GM12878 (cell line): ENCODE measurements around the gene TXNDC15. TPM values are rescaled to one million over a fixed set of nuclear protein-coding genes. Genes with fewer than 3 reads are reported as not detected.

Experiments used
- ATAC-seq: fragments of 200-7000 bp; cut with Tn5 transposase; 3 replicates; pipeline ENCODE4 v1.9.1; 2020; ENCODE audit warnings: mild to moderate bottlenecking, moderate library complexity
- BruUV-seq: library from RNA; stranded (reverse); fragments of 400-500 nt; replicated peaks from 2 replicates; lab custom pipeline; 2021; lab: Mats Ljungman, UMichigan
- CTCF ChIA-PET: fragments of 300-600 bp; sonication (Branson Sonifier 250); formaldehyde crosslinking; extraction: SDS; loops from one replicate; lab custom pipeline; 2021; ENCODE audit warnings: inconsistent platforms; lab: Yijun Ruan, JAX
- POLR2A ChIA-PET: fragments of 350-600 bp; formaldehyde crosslinking; extraction: SDS; loops from one replicate; lab custom pipeline; 2021; ENCODE audit warnings: inconsistent platforms; lab: Charles Lee
- RAD21 ChIA-PET: fragments of 300-600 bp; sonication (Branson Sonifier 250); formaldehyde crosslinking; loops from one replicate; lab custom pipeline; 2023; ENCODE audit warnings: antibody characterized with exemption; ENCODE audit not compliant: unreplicated experiment; lab: Charles Lee
- SMC1A ChIA-PET: fragments of 300-600 bp; sonication (Branson Sonifier 250); formaldehyde crosslinking; loops from one replicate; lab custom pipeline; 2023; ENCODE audit not compliant: unreplicated experiment, uncharacterized antibody; lab: Charles Lee
- DNase-seq: peaks from one replicate; pipeline ENCODE4 v3.0.0-alpha.2; 2011; ENCODE audit warnings: low read depth, low spot score
- FAIRE-seq: peaks from 3 replicates; lab custom pipeline; 2011; peaks lifted over from hg19 to GRCh38; lab: Jason Lieb, UNC
- H2AFZ ChIP-seq: 2 replicates; pipeline ENCODE4 v1.6.0; 2011; ENCODE audit warnings: low read depth, low read length, control low read depth; ENCODE audit not compliant: control insufficient read depth
- H3K27ac ChIP-seq: 2 replicates; pipeline ENCODE4 v1.5.1; 2011; ENCODE audit warnings: control low read depth; ENCODE audit not compliant: control insufficient read depth, insufficient read depth
- H3K27me3 ChIP-seq, 2 experiments: replicated peaks in 1 of 2; 2 replicates each; pipeline versions ENCODE4 v1.6.0 to v1.6.1; 2011; ENCODE audit warnings: low read length in 1 of 2; ENCODE audit not compliant: control insufficient read depth in 2 of 2, insufficient read depth in 2 of 2
- H3K36me3 ChIP-seq, 2 experiments: 2 replicates each; pipeline ENCODE4 v1.5.1; 2011; ENCODE audit warnings: low read length in 1 of 2; ENCODE audit not compliant: control insufficient read depth in 2 of 2, insufficient read depth in 2 of 2
- H3K4me1 ChIP-seq: 2 replicates; pipeline ENCODE4 v1.6.1; 2011; ENCODE audit warnings: mild to moderate bottlenecking, low read length, moderate library complexity, mixed read lengths; ENCODE audit not compliant: control insufficient read depth, insufficient read depth
- H3K4me2 ChIP-seq: 2 replicates; pipeline ENCODE4 v1.6.0; 2011; ENCODE audit warnings: control low read depth; ENCODE audit not compliant: control insufficient read depth, insufficient read depth
- H3K4me3 ChIP-seq: fragments of 200-600 bp; sonication (generic); 2 replicates; pipeline ENCODE4 v1.5.1; 2016
- H3K79me2 ChIP-seq: 2 replicates; pipeline ENCODE4 v1.6.0; 2011; ENCODE audit warnings: low read length; ENCODE audit not compliant: control insufficient read depth, insufficient read depth
- H3K9ac ChIP-seq: 2 replicates; pipeline ENCODE4 v1.8.0; 2011; ENCODE audit warnings: low read length, control low read depth, mixed read lengths; ENCODE audit not compliant: control insufficient read depth, insufficient read depth
- H3K9me3 ChIP-seq: replicated peaks from 3 replicates; pipeline ENCODE4 v1.5.1; 2011; ENCODE audit warnings: mild to moderate bottlenecking, low read length; ENCODE audit not compliant: control insufficient read depth, insufficient read depth
- H4K20me1 ChIP-seq: 2 replicates; pipeline ENCODE4 v1.6.0; 2011; ENCODE audit not compliant: control insufficient read depth, insufficient read depth
- KAT2A ChIP-seq: conservative IDR thresholded peaks from 2 replicates; pipeline ENCODE4 v1.6.1; 2011; ENCODE audit warnings: low read depth, low read length; ENCODE audit not compliant: control insufficient read depth
- NR2C1 ChIP-seq: fragments of 450-650 bp; IDR thresholded peaks from 2 replicates; pipeline ENCODE4 v1.6.1; 2017; ENCODE audit warnings: antibody characterized with exemption, mild to moderate bottlenecking, moderate library complexity
- ZNF592 ChIP-seq: fragments of 450-650 bp; IDR thresholded peaks from 2 replicates; pipeline ENCODE4 v1.6.1; 2017; ENCODE audit warnings: mild to moderate bottlenecking, moderate library complexity
- WGBS: methylation state at CpG from one replicate; pipeline ENCODE4 v1.1.6; 2016; ENCODE audit warnings: low lambda C conversion rate; ENCODE audit not compliant: insufficient replicate concordance, insufficient coverage; ENCODE audit errors: missing lambda C conversion rate; 5-methylcytosine and 5-hydroxymethylcytosine counted together
- in situ Hi-C: fragments of 300-500 bp; cut with MboI; formaldehyde crosslinking; loops from 9 replicates; pipeline ENCODE4 v1.14.3; 2018; ENCODE audit warnings: mixed read lengths
- intact Hi-C: fragments of 100-400 bp; cut with micrococcal nuclease; formaldehyde crosslinking; loops from one replicate; pipeline ENCODE4 v1.14.2; 2022; ENCODE audit not compliant: unreplicated experiment
- polyA plus RNA-seq, 11 experiments: library from polyadenylated mRNA; depleted of rRNA in 4 of 11; unstranded in 6 of 11; stranded (reverse) in 5 of 11; fragments of >200 nt; fragmentation: Nextera tagmentation in 4 of 11; fragmentation: Illumina TruSeq in 1 of 11; extraction: Ambion mirVana in 4 of 11; extraction: Trizol in 1 of 11; gene quantifications; 1 replicate in 1 of 11; 2 replicates in 10 of 11; pipeline versions ENCODE4 v1.2.1 to v1.2.3, GENCODE V29; 2011 to 2016; ENCODE audit warnings: inconsistent platforms in 2 of 11, missing spikeins in 2 of 11, low read depth in 1 of 11
- total RNA-seq, 4 experiments: library from RNA; depleted of rRNA in 3 of 4; stranded (reverse); fragments of >200 nt in 3 of 4; fragmentation: Illumina TruSeq in 1 of 4; extraction: Trizol in 1 of 4; gene quantifications; 2 replicates each; pipeline versions ENCODE4 v1.2.1 to v1.2.3, GENCODE V29; 2013 to 2021

The TXNDC15 gene
- total and polyA plus RNA-seq, 10 of the 15 experiments (the other 5 are each of a cell fraction or from before 2014, with no cell fraction given), result 8.1 to 60.6 (median 38.1) TPM

- BruUV-seq, result no TSS peak
- in situ Hi-C loops, result no loop called here
- no peaks in the 10 kb centered on the region; a peak in 1 of 4 replicates for H3K36me3 ChIP-seq
- ChIA-PET POLR2A (no interaction called here), SMC1A (interaction anchor here (1.5 kb wide), 1 partner anchor 19 kb away, joined by 3 read pairs; no protein-coding TSS in a partner anchor), CTCF (interaction anchor here (1.5 kb wide), 1 partner anchor 196 kb away, joined by 3 read pairs; no protein-coding TSS in a partner anchor), RAD21 (no interaction called here)
- no peaks in the 10 kb centered on the region for H3K27me3 ChIP-seq
- H4K20me1 ChIP-seq, result no peaks in the 10 kb centered on the region
- WGBS, result 96% methylated on average over 12 of the region's 12 CpGs
- no peak overlapping the region for H3K9ac ChIP-seq
- ATAC-seq (no peak), FAIRE-seq (no peak), DNase-seq (no peak)
- no peaks in the 10 kb centered on the region for H3K79me2 ChIP-seq
- no peaks in the 10 kb centered on the region for H3K9me3 ChIP-seq
- H3K27ac ChIP-seq, result no peak overlapping the region
- no peak overlapping the region for H3K4me2 ChIP-seq
- TF ChIP-seq ZNF592, result no peak
- TF ChIP-seq KAT2A, result no peak
- TF ChIP-seq NR2C1, result no peak
- intact Hi-C loops, result no loop called here
- H3K4me3 ChIP-seq, result no peak overlapping the region
- no peak overlapping the region for H2AFZ ChIP-seq
- no peaks in the 10 kb centered on the region for H3K4me1 ChIP-seq
Measured at GRCh38 chr5:134935711-134936602, 61.8 kb downstream of the TXNDC15 start.
